Fibroblast of lung (primary cell): Measurements from ENCODE around the gene MSN. TPM values are rescaled to one million over a fixed set of nuclear protein-coding genes. Genes with fewer than 3 reads are reported as not detected.

Experiments
- DNase-seq, 2 donors: peaks; one replicate each; pipeline versions ENCODE4 v3.0.0 to v3.0.0-alpha.2; 2010; ENCODE audit warnings: low read depth in 2 of 2
- H2AFZ ChIP-seq: 2 replicates; pipeline ENCODE4 v1.5.1; 2012; ENCODE audit warnings: low read length, control low read depth, inconsistent platforms
- H3K27ac ChIP-seq: 2 replicates; pipeline ENCODE4 v1.5.1; 2011; ENCODE audit warnings: low read length, control low read depth; ENCODE audit not compliant: insufficient read depth
- H3K27me3 ChIP-seq: 2 replicates; pipeline ENCODE4 v1.5.1; 2011; ENCODE audit warnings: mild to moderate bottlenecking, low read length; ENCODE audit not compliant: control insufficient read depth, insufficient read depth
- H3K36me3 ChIP-seq: 2 replicates; pipeline ENCODE4 v1.5.1; 2011; ENCODE audit warnings: low read length; ENCODE audit not compliant: control insufficient read depth, insufficient read depth
- H3K4me1 ChIP-seq: 2 replicates; pipeline ENCODE4 v1.5.1; 2011; ENCODE audit warnings: low read length; ENCODE audit not compliant: control insufficient read depth, insufficient read depth; ENCODE audit errors: extremely low read depth
- H3K4me2 ChIP-seq: 2 replicates; pipeline ENCODE4 v1.5.1; 2011; ENCODE audit warnings: low read length, control low read depth; ENCODE audit not compliant: insufficient read depth; ENCODE audit errors: extremely low read depth
- H3K4me3 ChIP-seq, 4 experiments: fragments of 200-600 bp in 1 of 4; sonication (generic) in 1 of 4; replicated peaks in 1 of 4; 2 replicates each; pipeline ENCODE4 v1.5.1; 2011 to 2016; ENCODE audit warnings: low read length in 4 of 4, low read depth in 3 of 4, mild to moderate bottlenecking in 3 of 4, control low read depth in 2 of 4, inconsistent platforms in 1 of 4, mixed read lengths in 1 of 4; ENCODE audit not compliant: insufficient read depth in 1 of 4; ENCODE audit errors: control extremely low read depth in 1 of 4
- H3K79me2 ChIP-seq: 2 replicates; pipeline ENCODE4 v1.5.1; 2012; ENCODE audit warnings: mild to moderate bottlenecking, low read length, inconsistent platforms; ENCODE audit not compliant: control insufficient read depth, insufficient read depth
- H3K9ac ChIP-seq: 2 replicates; pipeline ENCODE4 v1.5.1; 2011; ENCODE audit warnings: mild to moderate bottlenecking, low read length, control low read depth; ENCODE audit not compliant: insufficient read depth
- H3K9me3 ChIP-seq: 2 replicates; pipeline ENCODE4 v1.5.1; 2012; ENCODE audit warnings: low read depth, low read length; ENCODE audit not compliant: control insufficient read depth, insufficient read depth
- H4K20me1 ChIP-seq: 2 replicates; pipeline ENCODE4 v1.5.1; 2011; ENCODE audit warnings: low read length; ENCODE audit not compliant: control insufficient read depth, insufficient read depth; ENCODE audit errors: extremely low read depth
- CTCF ChIP-seq, 2 donors: IDR thresholded peaks in 1 of 2; conservative IDR thresholded peaks in 1 of 2; 1 replicate in 1 of 2; 2 replicates in 1 of 2; pipeline ENCODE4 v1.5.1; 2011 to 2012; ENCODE audit warnings: low read length in 2 of 2, control low read depth in 1 of 2, inconsistent platforms in 1 of 2, low read depth in 1 of 2, mild to moderate bottlenecking in 1 of 2
- EZH2 ChIP-seq: IDR thresholded peaks from 2 replicates; pipeline ENCODE4 v1.5.1; 2012; ENCODE audit warnings: low read length, control low read depth, mild to moderate bottlenecking; ENCODE audit errors: missing control alignments
- polyA plus RNA-seq, 2 donors: library from polyadenylated mRNA; depleted of rRNA in 1 of 2; stranded (reverse) in 1 of 2; unstranded in 1 of 2; fragments of >200 nt; gene quantifications; 2 replicates each; pipeline ENCODE4 v1.2.1, GENCODE V29; 2011 to 2012; ENCODE audit warnings: missing spikeins in 1 of 2
- total RNA-seq: library from RNA; depleted of rRNA; stranded (reverse); fragments of >200 nt; gene quantifications from 2 replicates; pipeline ENCODE4 v1.2.1, GENCODE V29; 2014

The MSN gene
- total and polyA plus RNA-seq, 2 donors (not counting 1 experiment from before 2014, with no cell fraction given), result 148 to 488 TPM

GRCh38 chrX:65697915-65698796 is 30.7 kb downstream of the MSN start:
- Histone ChIP-seq H3K36me3 (no peaks in the 10 kb centered on the region), H3K27ac (peak overlapping the region; percentile 40), H3K27me3 (no peaks in the 10 kb centered on the region), H3K4me3 (no peak overlapping the region), H3K4me2 (no peak overlapping the region), H3K9ac (no peak overlapping the region), H2AFZ (no peak overlapping the region), H3K9me3 (no peaks in the 10 kb centered on the region), H3K4me1 (peaks cover 17% of the 10 kb centered on the region), H4K20me1 (no peaks in the 10 kb centered on the region), H3K79me2 (peaks cover 89% of the 10 kb centered on the region)
- peak in 1 of 2 donors; percentile 50 for DNase-seq
- TF ChIP-seq EZH2, result no peak
- no peak for TF ChIP-seq CTCF (conservative IDR thresholded peaks at IDR 0.05 in 1 of 2, IDR thresholded peaks at IDR 0.05 in 1 of 2; ENCODE audit: low read depth in 1 of 2, low read length in 2 of 2)

DNA sequence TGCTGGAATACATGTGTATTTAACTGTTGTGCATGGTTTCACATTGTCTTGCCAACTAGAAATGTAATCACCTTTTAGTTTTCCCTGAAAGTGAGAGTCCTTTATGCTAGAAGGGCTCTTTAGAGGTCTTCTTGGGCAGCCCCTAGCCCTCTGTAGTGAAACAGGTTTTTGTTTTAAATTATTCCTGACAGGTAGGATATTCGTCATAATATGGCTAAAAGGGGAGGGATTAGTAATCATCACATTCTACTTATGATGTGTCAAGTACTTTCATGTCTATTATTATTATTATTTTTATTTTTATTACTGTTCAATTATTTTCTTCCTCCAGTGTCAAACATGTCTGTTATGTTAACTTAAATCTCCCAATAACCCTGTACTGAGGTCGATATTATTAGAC is 35.5 kb downstream of the MSN start:
- TF ChIP-seq EZH2, result no peak
- no peak for TF ChIP-seq CTCF (conservative IDR thresholded peaks at IDR 0.05 in 1 of 2, IDR thresholded peaks at IDR 0.05 in 1 of 2; ENCODE audit: low read depth in 1 of 2, low read length in 2 of 2)
- no peaks in the 10 kb centered on the region for H3K27me3 ChIP-seq
- peak overlapping the region; percentile 65 for H3K27ac ChIP-seq
- no peak for DNase-seq
- H3K36me3 ChIP-seq, result no peaks in the 10 kb centered on the region
- no peak overlapping the region for H3K4me2 ChIP-seq
- peaks cover 74% of the 10 kb centered on the region for H3K79me2 ChIP-seq
- H2AFZ ChIP-seq, result no peak overlapping the region
- no peaks in the 10 kb centered on the region for H3K9me3 ChIP-seq
- no peak overlapping the region for H3K4me3 ChIP-seq
- no peak overlapping the region for H3K9ac ChIP-seq
- H4K20me1 ChIP-seq, result peaks cover 2% of the 10 kb centered on the region
- peaks cover 20% of the 10 kb centered on the region for H3K4me1 ChIP-seq

- Histone ChIP-seq H4K20me1 (peaks cover 2% of the 10 kb centered on the region), H3K4me2 (no peak overlapping the region)
Observed at GRCh38 chrX:65705439-65705838, 38.0 kb downstream of the MSN start.

More at GRCh38 chrX:65705439-65705838, 38.0 kb downstream of the MSN start:
- Histone ChIP-seq H3K4me3 (no peak overlapping the region), H3K27me3 (no peaks in the 10 kb centered on the region), H3K79me2 (peaks cover 71% of the 10 kb centered on the region), H3K4me1 (peaks cover 20% of the 10 kb centered on the region), H2AFZ (no peak overlapping the region), H3K36me3 (peaks cover 2% of the 10 kb centered on the region), H3K9me3 (no peaks in the 10 kb centered on the region), H3K9ac (no peak overlapping the region), H3K27ac (peak overlapping the region; percentile 85)
- TF ChIP-seq CTCF (conservative IDR thresholded peaks at IDR 0.05 in 1 of 2, IDR thresholded peaks at IDR 0.05 in 1 of 2; ENCODE audit: low read depth in 1 of 2, low read length in 2 of 2) (no peak), EZH2 (no peak)
- no peak for DNase-seq
